HPDE6-E6E7 (cell line): ENCODE data around the gene AADACL4.
"Not testable (repeated sequence)": the region's sequence is repeated elsewhere in the genome, so short reads cannot be mapped to it uniquely, and the experiment has no call there.

Source experiments
- DNase-seq: peaks from one replicate; pipeline ENCODE4 v3.0.0; 2011; ENCODE audit warnings: missing footprints; ENCODE audit errors: extremely low spot score

AADACL4 gene

GRCh38 chr1:12629985-12630760 lies 13.7 kb upstream of the AADACL4 start:
- DNase-seq = no peak

- no peak for DNase-seq
These were observed 12.8 kb upstream of the AADACL4 start for GRCh38 chr1:12630946-12631530.

- DNase-seq = no peak
These were observed 12.3 kb upstream of the AADACL4 start for GRCh38 chr1:12631571-12631970.

GRCh38 chr1:12634156-12634555 lies 9.7 kb upstream of the AADACL4 start:
- no peak for DNase-seq

- DNase-seq = no peak
These were observed 9.1 kb upstream of the AADACL4 start for GRCh38 chr1:12634696-12635202.

- no peak for DNase-seq
These were observed 7.6 kb upstream of the AADACL4 start for GRCh38 chr1:12636098-12636950.

GRCh38 chr1:12637693-12638092 lies 6.2 kb upstream of the AADACL4 start:
- no peak for DNase-seq

GRCh38 chr1:12640237-12640957 lies 3.5 kb upstream of the AADACL4 start:
- DNase-seq = no peak

- no peak for DNase-seq
These were observed 3.0 kb upstream of the AADACL4 start for GRCh38 chr1:12640958-12641272.

- DNase-seq = no peak
These were observed 806 bp upstream of the AADACL4 start for GRCh38 chr1:12643079-12643478.

GRCh38 chr1:12644237-12644636 lies 352 bp downstream of the AADACL4 start:
- no peak for DNase-seq

GRCh38 chr1:12644829-12645228 lies 944 bp downstream of the AADACL4 start:
- no peak for DNase-seq

- DNase-seq = not testable (repeated sequence)
These were observed 1.5 kb downstream of the AADACL4 start for GRCh38 chr1:12645401-12645800.

GRCh38 chr1:12648741-12649140 lies 4.9 kb downstream of the AADACL4 start:
- DNase-seq = no peak

- no peak for DNase-seq
These were observed 6.1 kb downstream of the AADACL4 start for GRCh38 chr1:12649971-12650421.

- DNase-seq = no peak
These were observed 10.2 kb downstream of the AADACL4 start for GRCh38 chr1:12654004-12654567.

- DNase-seq = no peak
These were observed 10.8 kb downstream of the AADACL4 start for GRCh38 chr1:12654657-12655056.

GRCh38 chr1:12656575-12656974 lies 12.7 kb downstream of the AADACL4 start:
- no peak for DNase-seq

GRCh38 chr1:12657060-12657884 lies 13.4 kb downstream of the AADACL4 start:
- DNase-seq = no peak

GRCh38 chr1:12657885-12658512 lies 14.1 kb downstream of the AADACL4 start:
- DNase-seq = not testable (repeated sequence)
